Esophagus squamous epithelium (tissue), 5 donors: Measurements from ENCODE around the gene PTPRN2. TPM values are rescaled to one million over a fixed set of nuclear protein-coding genes. Genes with fewer than 3 reads are reported as not detected.
"Not testable (repeated sequence)": the region's sequence is repeated elsewhere in the genome, so short reads cannot be mapped to it uniquely, and the experiment has no call there.

Experiments
- DNase-seq: peaks from one replicate; lab custom pipeline; 2025; lab: John Stamatoyannopoulos, UW
- H3K27ac ChIP-seq, 4 donors: fragments of 200-600 bp; sonication (generic); one replicate each; pipeline ENCODE4 v1.5.1; 2016 to 2019; ENCODE audit warnings: mild to moderate bottlenecking in 1 of 4
- H3K27me3 ChIP-seq, 4 donors: fragments of 200-600 bp; sonication (generic); 1 replicate in 3 of 4; 2 replicates in 1 of 4; pipeline versions ENCODE4 v1.5.1 to v1.6.0; 2017 to 2021; ENCODE audit warnings: antibody characterized with exemption in 1 of 4
- H3K36me3 ChIP-seq, 3 donors: fragments of 200-600 bp; sonication (generic); one replicate each; pipeline ENCODE4 v1.5.1; 2016 to 2019
- H3K4me1 ChIP-seq, 3 donors: fragments of 200-600 bp; sonication (generic); one replicate each; pipeline ENCODE4 v1.5.1; 2017 to 2019
- H3K4me3 ChIP-seq, 4 donors: fragments of 200-600 bp; sonication (generic); 1 replicate in 3 of 4; 2 replicates in 1 of 4; pipeline ENCODE4 v1.5.1; 2016 to 2019; ENCODE audit warnings: mild to moderate bottlenecking in 2 of 4, moderate library complexity in 1 of 4
- H3K9me3 ChIP-seq, 3 donors: fragments of 200-600 bp; sonication (generic); one replicate each; pipeline ENCODE4 v1.5.1; 2016 to 2019
- POLR2A ChIP-seq, 4 donors: fragments of 450-650 bp; IDR thresholded peaks; one replicate each; pipeline ENCODE4 v1.6.1; 2017; ENCODE audit warnings: antibody characterized with exemption in 4 of 4, mild to moderate bottlenecking in 4 of 4, moderate library complexity in 3 of 4
- WGBS, 2 donors: methylation state at CpG; one replicate each; pipeline ENCODE4 v1.1.5; 2018; 5-methylcytosine and 5-hydroxymethylcytosine counted together
- intact Hi-C: fragments of 100-400 bp; cut with DNase I; formaldehyde crosslinking; loops from one replicate; pipeline ENCODE4 v1.15.0; 2022
- total RNA-seq, 4 donors: library from RNA; depleted of rRNA; stranded (reverse); fragments of >200 nt; gene quantifications; one replicate each; pipeline ENCODE4 v1.1.0, GENCODE V29; 2016
- TF ChIP-seq, protein P1 (sequence below), 6 experiments: fragments of 450-650 bp in 4 of 6; fragments of 200-600 bp in 2 of 6; sonication (generic) in 2 of 6; IDR thresholded peaks; one replicate each; pipeline ENCODE4 v1.5.1; 2016 to 2019; ENCODE audit warnings: antibody characterized with exemption in 6 of 6, mild to moderate bottlenecking in 4 of 6, moderate library complexity in 4 of 6
- donor health status: DM: yes; HTN: yes; CAD: no.

PTPRN2 gene
- total RNA-seq, 4 donors from 2014 or later = 0.38 to 2.7 (median 1.0) TPM

DNA sequence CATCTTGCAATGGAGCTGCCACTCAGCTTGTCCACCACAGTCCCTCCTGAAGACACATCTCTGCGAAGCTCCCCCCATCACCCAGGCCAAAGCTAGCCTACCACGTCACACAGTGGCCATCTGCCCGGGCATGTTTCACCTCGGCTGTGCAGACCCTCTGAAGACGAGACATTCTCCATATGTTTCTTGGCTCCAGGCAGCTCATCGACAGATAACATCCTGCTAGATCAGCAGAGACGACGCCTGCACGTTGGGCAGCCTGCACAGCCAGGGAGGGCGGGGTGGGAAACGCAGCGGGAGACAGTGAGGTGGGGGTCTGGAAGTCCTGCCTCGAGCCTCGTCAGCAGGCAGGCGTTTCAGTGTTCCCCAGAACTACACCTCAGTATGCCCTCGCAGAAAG is 53.0 kb downstream of the PTPRN2 start:
- no peak overlapping the region for H3K4me3 ChIP-seq
- DNase-seq = no peak
- intact Hi-C loops = loop anchor here (10.0 kb wide), 1 partner anchor 60 kb away; no protein-coding TSS in a partner anchor

DNA sequence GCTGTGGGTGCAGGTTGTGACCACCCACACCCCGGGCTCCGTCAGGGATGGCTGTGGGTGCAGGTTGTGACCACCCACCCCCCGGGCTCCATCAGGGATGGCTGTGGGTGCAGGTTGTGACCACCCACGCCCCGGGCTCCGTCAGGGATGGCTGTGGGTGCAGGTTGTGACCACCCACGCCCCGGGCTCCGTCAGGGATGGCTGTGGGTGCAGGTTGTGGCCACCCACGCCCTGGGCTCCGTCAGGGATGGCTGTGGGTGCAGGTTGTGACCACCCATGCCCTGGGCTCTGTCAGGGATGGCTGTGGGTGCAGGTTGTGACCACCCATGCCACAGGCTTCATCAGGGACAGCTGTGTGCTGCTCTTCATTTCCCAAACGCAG is 53.5 kb downstream of the PTPRN2 start:
- 60% methylated on average over 1 of the region's 12 CpGs; no CpG with 5 or more reads in 1 of the 2 donors for WGBS, 2 donors
- H3K27ac ChIP-seq, H3K4me1 ChIP-seq, H3K36me3 ChIP-seq, H3K4me3 ChIP-seq, DNase-seq, H3K9me3 ChIP-seq: not testable (repeated sequence)
- H3K27me3 ChIP-seq = peaks cover 0 to 21% (median 0%) of the 10 kb centered on the region in 4 donors
- intact Hi-C loops = loop anchor here (10.0 kb wide), 1 partner anchor 61 kb away; no protein-coding TSS in a partner anchor

More for the DNA sequence above, 53.0 kb downstream of the PTPRN2 start:
- Histone ChIP-seq H3K36me3 (no peaks in the 10 kb centered on the region), H3K27ac (no peak overlapping the region), H3K4me1 (no peaks in the 10 kb centered on the region), H3K9me3 (no peaks in the 10 kb centered on the region), H3K27me3 (peaks cover 0 to 21% (median 0%) of the 10 kb centered on the region in 4 donors)
- WGBS, 2 donors = 39 to 72% methylated on average over 5 to 7 of the region's 16 CpGs
- TF ChIP-seq, protein P1, sequence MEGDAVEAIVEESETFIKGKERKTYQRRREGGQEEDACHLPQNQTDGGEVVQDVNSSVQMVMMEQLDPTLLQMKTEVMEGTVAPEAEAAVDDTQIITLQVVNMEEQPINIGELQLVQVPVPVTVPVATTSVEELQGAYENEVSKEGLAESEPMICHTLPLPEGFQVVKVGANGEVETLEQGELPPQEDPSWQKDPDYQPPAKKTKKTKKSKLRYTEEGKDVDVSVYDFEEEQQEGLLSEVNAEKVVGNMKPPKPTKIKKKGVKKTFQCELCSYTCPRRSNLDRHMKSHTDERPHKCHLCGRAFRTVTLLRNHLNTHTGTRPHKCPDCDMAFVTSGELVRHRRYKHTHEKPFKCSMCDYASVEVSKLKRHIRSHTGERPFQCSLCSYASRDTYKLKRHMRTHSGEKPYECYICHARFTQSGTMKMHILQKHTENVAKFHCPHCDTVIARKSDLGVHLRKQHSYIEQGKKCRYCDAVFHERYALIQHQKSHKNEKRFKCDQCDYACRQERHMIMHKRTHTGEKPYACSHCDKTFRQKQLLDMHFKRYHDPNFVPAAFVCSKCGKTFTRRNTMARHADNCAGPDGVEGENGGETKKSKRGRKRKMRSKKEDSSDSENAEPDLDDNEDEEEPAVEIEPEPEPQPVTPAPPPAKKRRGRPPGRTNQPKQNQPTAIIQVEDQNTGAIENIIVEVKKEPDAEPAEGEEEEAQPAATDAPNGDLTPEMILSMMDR (IDR thresholded peaks at IDR 0.05) = no peak
- TF ChIP-seq POLR2A (IDR thresholded peaks at IDR 0.05) = no peak

DNA sequence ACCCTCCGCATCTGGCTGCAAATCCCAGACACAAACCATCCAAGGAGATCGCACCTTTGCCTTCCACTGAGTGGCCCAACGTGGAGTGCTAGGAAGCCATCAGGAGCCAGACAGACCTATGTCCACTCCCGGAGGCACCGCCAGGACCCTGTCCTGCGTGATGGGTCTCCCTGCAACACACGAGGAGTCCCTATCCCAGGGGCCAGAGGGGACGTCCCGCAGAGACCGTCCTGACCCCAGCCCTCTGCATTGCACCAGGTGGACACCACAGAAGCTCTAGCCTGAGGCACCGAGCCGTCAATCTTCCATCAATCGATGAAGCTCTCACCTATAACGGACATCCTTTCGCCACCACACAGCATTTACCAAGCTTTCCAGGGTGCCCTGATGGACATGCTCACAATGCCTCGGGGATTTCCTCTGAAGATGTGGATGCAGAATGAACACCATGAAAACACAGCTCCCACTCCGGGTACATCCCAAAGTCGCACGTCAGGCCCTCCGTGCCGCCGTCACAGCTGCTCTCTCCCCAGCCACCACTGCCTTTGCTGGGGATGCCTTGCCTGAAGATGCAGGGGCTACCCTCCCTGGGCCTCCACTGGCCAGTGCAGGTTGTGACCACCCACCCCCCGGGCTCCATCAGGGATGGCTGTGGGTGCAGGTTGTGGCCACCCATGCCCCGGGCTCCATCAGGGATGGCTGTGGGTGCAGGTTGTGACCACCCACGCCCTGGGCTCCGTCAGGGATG is 54.1 kb downstream of the PTPRN2 start:
- Histone ChIP-seq H3K4me1 (no peaks in the 10 kb centered on the region), H3K9me3 (no peaks in the 10 kb centered on the region), H3K27me3 (peaks cover 0 to 21% (median 0%) of the 10 kb centered on the region in 4 donors), H3K36me3 (no peaks in the 10 kb centered on the region), H3K4me3 (no peak overlapping the region), H3K27ac (no peak overlapping the region)
- intact Hi-C loops = loop anchor here (10.0 kb wide), 1 partner anchor 61 kb away; no protein-coding TSS in a partner anchor
- DNase-seq = no peak
- TF ChIP-seq POLR2A (IDR thresholded peaks at IDR 0.05) = no peak
- TF ChIP-seq, protein P1 (IDR thresholded peaks at IDR 0.05) = no peak
- WGBS, 2 donors = 78 to 90% methylated on average over 8 to 17 of the region's 26 CpGs

DNA sequence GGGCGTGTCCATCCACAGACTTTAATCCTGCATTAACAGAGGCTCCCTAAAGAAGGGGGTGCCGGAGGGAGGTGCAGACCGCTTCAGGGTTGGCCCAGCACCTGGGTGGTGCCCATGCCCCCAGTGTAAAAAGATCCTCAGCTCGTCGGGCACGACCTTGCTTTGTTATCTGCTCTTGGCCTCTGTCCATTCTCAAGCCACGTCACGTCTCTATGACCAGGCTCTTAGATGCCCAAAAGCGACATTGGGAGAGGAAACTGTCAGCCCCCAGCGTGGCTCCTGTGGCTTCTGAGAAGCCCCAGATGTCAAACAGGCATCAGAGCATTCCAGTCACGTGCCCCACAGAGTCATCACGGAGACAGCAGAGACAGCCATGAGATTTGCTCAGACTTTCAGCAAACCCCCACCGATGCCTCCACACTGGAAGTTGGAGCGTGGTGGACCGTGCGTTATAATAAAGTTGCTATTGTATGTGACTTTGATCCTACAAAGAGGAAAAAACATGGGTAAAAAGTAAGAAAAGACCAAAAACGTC is 55.5 kb downstream of the PTPRN2 start:
- Histone ChIP-seq H3K9me3 (no peaks in the 10 kb centered on the region), H3K27ac (no peak overlapping the region), H3K36me3 (no peaks in the 10 kb centered on the region), H3K27me3 (peaks cover 0 to 27% (median 0%) of the 10 kb centered on the region in 4 donors), H3K4me1 (no peaks in the 10 kb centered on the region), H3K4me3 (no peak overlapping the region)
- TF ChIP-seq POLR2A (IDR thresholded peaks at IDR 0.05) = no peak
- DNase-seq = no peak
- WGBS, 2 donors = 62 to 63% methylated on average over 14 to 15 of the region's 17 CpGs
- intact Hi-C loops = loop anchor here (10.0 kb wide), 1 partner anchor 63 kb away; no protein-coding TSS in a partner anchor

DNA sequence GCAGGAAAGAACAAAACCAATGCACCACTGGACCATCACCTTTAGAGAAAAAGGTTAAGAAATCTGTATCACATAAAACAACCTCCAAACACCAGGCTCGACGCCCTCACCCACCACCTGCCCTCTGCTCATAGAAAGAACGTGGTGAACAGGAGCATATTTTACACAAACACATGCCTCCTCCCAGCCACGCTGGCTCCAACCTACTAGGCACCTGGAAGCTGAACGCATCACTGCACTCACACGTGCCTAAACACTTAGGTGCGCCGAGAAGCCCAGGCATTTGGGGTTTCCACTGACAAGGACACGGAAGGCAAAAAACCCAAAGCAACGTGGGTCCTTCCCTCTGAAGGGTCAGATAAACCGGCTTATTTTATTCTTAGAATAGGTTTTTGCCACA is 56.0 kb downstream of the PTPRN2 start:
- Histone ChIP-seq H3K36me3 (no peaks in the 10 kb centered on the region), H3K4me1 (no peaks in the 10 kb centered on the region), H3K27me3 (peaks cover 0 to 30% (median 0%) of the 10 kb centered on the region in 4 donors), H3K9me3 (no peaks in the 10 kb centered on the region), H3K4me3 (no peak overlapping the region), H3K27ac (no peak overlapping the region)
- WGBS, 2 donors = 33 to 45% methylated on average over 3 to 11 of the region's 11 CpGs
- no peak for DNase-seq
- no peak for TF ChIP-seq POLR2A (IDR thresholded peaks at IDR 0.05)
- TF ChIP-seq, protein P1 (IDR thresholded peaks at IDR 0.05) = no peak
- intact Hi-C loops = loop anchor here (10.0 kb wide), 1 partner anchor 63 kb away; no protein-coding TSS in a partner anchor
